Uterus (tissue), 4 donors: ENCODE data around the gene RMI2. TPM values are rescaled to one million over a fixed set of nuclear protein-coding genes. Genes with fewer than 3 reads are reported as not detected.

Experiments used
- DNase-seq, 2 donors: peaks; one replicate each; pipeline ENCODE4 v3.0.0-alpha.2; 2019 to 2020
- H3K27ac ChIP-seq, 2 donors: fragments of 200-600 bp; sonication (generic); 1 replicate in 1 of 2; 2 replicates in 1 of 2; pipeline ENCODE4 v1.5.1; 2016 to 2018
- H3K27me3 ChIP-seq, 2 donors: fragments of 200-600 bp; sonication (generic); one replicate each; pipeline ENCODE4 v1.5.1; 2018 to 2019; ENCODE audit warnings: control low read depth in 1 of 2
- H3K36me3 ChIP-seq, 2 donors: fragments of 200-600 bp; sonication (generic); one replicate each; pipeline ENCODE4 v1.5.1; 2019; ENCODE audit warnings: control low read depth in 1 of 2
- H3K4me1 ChIP-seq, 2 donors: fragments of 200-600 bp; sonication (generic); one replicate each; pipeline ENCODE4 v1.5.1; 2018 to 2019; ENCODE audit warnings: control low read depth in 1 of 2
- H3K4me3 ChIP-seq, 2 donors: fragments of 200-600 bp; sonication (generic); 1 replicate in 1 of 2; 2 replicates in 1 of 2; pipeline ENCODE4 v1.5.1; 2018 to 2019; ENCODE audit warnings: mild to moderate bottlenecking in 1 of 2
- H3K9me3 ChIP-seq, 2 donors: fragments of 200-600 bp; sonication (generic); one replicate each; pipeline ENCODE4 v1.5.1; 2019; ENCODE audit warnings: control low read depth in 1 of 2
- CTCF ChIP-seq, 4 experiments: fragments of 200-600 bp in 2 of 4; fragments of 450-650 bp in 2 of 4; sonication (generic) in 2 of 4; IDR thresholded peaks; one replicate each; pipeline ENCODE4 v1.5.1; 2016 to 2019; ENCODE audit warnings: antibody characterized with exemption in 4 of 4, mild to moderate bottlenecking in 2 of 4, moderate library complexity in 1 of 4
- POLR2A ChIP-seq, 2 donors: fragments of 450-650 bp; IDR thresholded peaks; one replicate each; pipeline ENCODE4 v1.6.1; 2016; ENCODE audit warnings: antibody characterized with exemption in 2 of 2, mild to moderate bottlenecking in 1 of 2, moderate library complexity in 1 of 2
- intact Hi-C: fragments of 100-400 bp; cut with DNase I; formaldehyde crosslinking; loops from one replicate; pipeline ENCODE4 v1.15.1; 2023; ENCODE audit warnings: low total_unique reads
- total RNA-seq, 4 donors: library from RNA; depleted of rRNA in 3 of 4; stranded (reverse); fragments of >200 nt in 3 of 4; gene quantifications; one replicate each; pipeline versions ENCODE4 v1.1.0 to v1.2.4, GENCODE V29; 2014 to 2023
- donor health status: DM: yes; HTN: yes; CAD: no.

RMI2 gene
- total RNA-seq, 4 donors from 2014 or later = 0.49 to 15.3 TPM; not detected in 2

GRCh38 chr16:11395008-11395948 lies 50.0 kb downstream of the RMI2 start:
- Histone ChIP-seq H3K27ac (no peak overlapping the region), H3K27me3 (no peaks in the 10 kb centered on the region), H3K4me1 (no peaks in the 10 kb centered on the region), H3K36me3 (no peaks in the 10 kb centered on the region), H3K9me3 (no peaks in the 10 kb centered on the region), H3K4me3 (no peak overlapping the region)
- intact Hi-C loops = no loop called here
- TF ChIP-seq CTCF (IDR thresholded peaks at IDR 0.05) (no peak), POLR2A (IDR thresholded peaks at IDR 0.05) (no peak)
- DNase-seq = no peak

DNA sequence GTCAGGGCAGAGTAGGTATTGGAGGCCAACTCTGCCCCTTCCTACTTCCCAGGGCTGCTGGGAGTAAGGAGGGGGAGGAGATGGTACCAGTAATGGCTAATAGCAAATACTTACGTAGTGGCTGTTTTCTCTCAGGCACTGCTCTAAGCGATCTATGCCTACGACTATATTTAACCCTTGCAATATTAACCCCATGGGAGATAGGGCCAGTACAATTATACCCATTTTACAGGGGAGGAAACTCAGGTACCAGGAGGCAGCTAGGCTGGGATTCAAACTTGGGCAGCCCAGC lies 50.6 kb downstream of the RMI2 start:
- no peak overlapping the region for H3K4me3 ChIP-seq
- DNase-seq = no peak

DNA sequence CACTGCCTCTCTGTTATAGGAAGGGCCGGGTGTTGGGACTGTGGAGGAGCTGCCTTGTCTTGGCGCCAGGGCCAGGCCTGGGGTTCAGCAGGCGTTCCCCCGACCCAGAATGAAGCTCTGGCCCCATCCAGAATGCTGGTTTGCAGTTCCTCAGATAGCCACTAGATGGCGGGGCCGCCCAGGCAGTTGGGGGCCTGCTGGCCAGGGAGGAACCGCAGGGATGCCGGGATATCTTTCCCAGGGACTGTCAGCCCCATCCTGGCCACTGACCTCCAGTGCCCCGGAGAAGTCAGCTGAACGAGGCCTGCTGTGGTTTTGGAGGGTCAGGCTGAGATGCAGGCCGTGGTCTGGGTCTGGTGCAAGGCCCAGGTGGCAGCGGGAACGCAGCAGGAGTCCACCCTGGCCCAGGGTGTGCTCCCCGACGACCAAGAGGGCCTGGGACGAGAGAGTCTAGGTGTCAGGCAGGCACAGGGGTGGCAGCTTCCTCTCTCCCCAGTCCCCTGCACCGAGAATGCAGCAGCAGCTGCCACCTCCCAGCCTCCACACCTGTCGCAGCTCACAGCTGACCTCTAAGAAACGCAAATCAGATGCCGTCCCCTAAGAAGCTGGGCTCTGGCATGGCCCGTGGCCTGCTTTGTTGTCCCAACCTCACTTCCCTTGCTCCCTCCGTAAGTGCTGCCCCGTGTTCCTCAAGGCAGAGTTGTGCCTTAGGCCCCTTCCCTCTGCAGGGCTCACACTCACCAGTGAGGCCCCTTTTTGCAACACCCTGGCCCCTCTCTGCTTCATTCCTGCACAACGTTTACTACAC lies 51.2 kb downstream of the RMI2 start:
- no peaks in the 10 kb centered on the region for H3K4me1 ChIP-seq
- no peak overlapping the region for H3K27ac ChIP-seq
- peak; percentile 76 to 80 for DNase-seq
- no peaks in the 10 kb centered on the region for H3K27me3 ChIP-seq
- H3K4me3 ChIP-seq = no peak overlapping the region
- peak; percentile 97 to 99 (median 98) for TF ChIP-seq CTCF (IDR thresholded peaks at IDR 0.05)
- TF ChIP-seq POLR2A (IDR thresholded peaks at IDR 0.05) = no peak
- intact Hi-C loops = loop anchor here (2.0 kb wide), 1 partner anchor 316 kb away; no protein-coding TSS in a partner anchor
- no peaks in the 10 kb centered on the region for H3K9me3 ChIP-seq
- no peaks in the 10 kb centered on the region for H3K36me3 ChIP-seq

More for the DNA sequence above, 50.6 kb downstream of the RMI2 start:
- H3K4me1 ChIP-seq = no peaks in the 10 kb centered on the region
- H3K27me3 ChIP-seq = no peaks in the 10 kb centered on the region
- H3K9me3 ChIP-seq = no peaks in the 10 kb centered on the region
- intact Hi-C loops = loop anchor here (2.0 kb wide), 1 partner anchor 317 kb away; no protein-coding TSS in a partner anchor
- TF ChIP-seq POLR2A (IDR thresholded peaks at IDR 0.05) = no peak
- H3K27ac ChIP-seq = no peak overlapping the region
- H3K36me3 ChIP-seq = no peaks in the 10 kb centered on the region

DNA sequence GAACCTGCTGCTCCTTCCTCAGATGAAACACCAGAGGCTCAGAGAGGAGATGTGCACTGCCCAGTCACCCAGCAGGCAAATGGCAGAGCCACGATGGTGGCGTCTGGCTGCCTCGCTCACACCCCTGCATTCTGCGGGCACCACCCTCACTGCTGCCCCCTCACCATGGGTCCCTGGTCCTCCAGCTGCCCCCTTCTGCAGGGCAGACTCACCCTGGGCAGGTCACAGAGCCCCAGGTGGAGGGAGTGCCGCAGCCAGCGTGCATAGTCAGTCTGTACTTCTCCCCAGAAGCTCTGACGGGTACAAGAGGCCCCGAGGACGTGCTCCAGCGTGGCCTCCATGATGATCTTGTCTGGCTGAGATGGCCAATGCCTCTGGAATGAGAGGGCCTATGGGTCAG lies 52.9 kb downstream of the RMI2 start:
- H3K4me3 ChIP-seq = no peak overlapping the region

GRCh38 chr16:11398851-11399250 lies 53.6 kb downstream of the RMI2 start:
- H3K4me1 ChIP-seq = no peaks in the 10 kb centered on the region
- no peaks in the 10 kb centered on the region for H3K36me3 ChIP-seq
- no peak for DNase-seq
- H3K9me3 ChIP-seq = no peaks in the 10 kb centered on the region
- no peak overlapping the region for H3K4me3 ChIP-seq
- intact Hi-C loops = no loop called here
- no peak for TF ChIP-seq CTCF (IDR thresholded peaks at IDR 0.05)
- no peak for TF ChIP-seq POLR2A (IDR thresholded peaks at IDR 0.05)
- H3K27ac ChIP-seq = no peak overlapping the region
- H3K27me3 ChIP-seq = no peaks in the 10 kb centered on the region

More for the DNA sequence above, 52.9 kb downstream of the RMI2 start:
- intact Hi-C loops = no loop called here
- H3K27me3 ChIP-seq = no peaks in the 10 kb centered on the region
- H3K9me3 ChIP-seq = no peaks in the 10 kb centered on the region
- TF ChIP-seq CTCF (IDR thresholded peaks at IDR 0.05) (no peak), POLR2A (IDR thresholded peaks at IDR 0.05) (no peak)
- no peak overlapping the region for H3K27ac ChIP-seq
- H3K4me1 ChIP-seq = no peaks in the 10 kb centered on the region
- no peak for DNase-seq
- no peaks in the 10 kb centered on the region for H3K36me3 ChIP-seq
